ENCODE data around the gene SLC12A4.
A peak's percentile ranks its signal among the peaks of the same experiment; 100 is the strongest.

SLC12A4 gene

GRCh38 chr16:67986949-67987348, 18.5 kb upstream of the SLC12A4 start:
- DNase-seq (ENCODE audit: low spot score): peak; percentile 2
- in situ Hi-C loops (cut with MboI; ENCODE audit: low pct_unique_long_range_greater_than_20kb, low sequenced_read_pairs, unreplicated experiment): no loop called here
- TF ChIP-seq CTCF (IDR thresholded peaks at IDR 0.05; ENCODE audit: extremely low read depth, insufficient read depth, missing control alignments): no peak

- in situ Hi-C loops (cut with MboI; ENCODE audit: low pct_unique_long_range_greater_than_20kb, low sequenced_read_pairs, unreplicated experiment): no loop called here
- no peak for TF ChIP-seq CTCF (IDR thresholded peaks at IDR 0.05; ENCODE audit: extremely low read depth, insufficient read depth, missing control alignments)
- no peak for DNase-seq (ENCODE audit: low spot score)
Measured at GRCh38 chr16:67982011-67982696, 13.7 kb upstream of the SLC12A4 start.

- no peak for DNase-seq (ENCODE audit: low spot score)
- TF ChIP-seq CTCF (IDR thresholded peaks at IDR 0.05; ENCODE audit: extremely low read depth, insufficient read depth, missing control alignments): peak; percentile 24
- in situ Hi-C loops (cut with MboI; ENCODE audit: low pct_unique_long_range_greater_than_20kb, low sequenced_read_pairs, unreplicated experiment): no loop called here
Measured at GRCh38 chr16:67979955-67980678, 11.7 kb upstream of the SLC12A4 start, which contains the start of gene DPEP3. Gene DPEP3 (minus strand): TSS chr16:67980499. CDS start chr16:67980380, 119 bp downstream.

- TF ChIP-seq CTCF (IDR thresholded peaks at IDR 0.05; ENCODE audit: extremely low read depth, insufficient read depth, missing control alignments): no peak
- in situ Hi-C loops (cut with MboI; ENCODE audit: low pct_unique_long_range_greater_than_20kb, low sequenced_read_pairs, unreplicated experiment): no loop called here
- DNase-seq (ENCODE audit: low spot score): no peak
Measured at GRCh38 chr16:67977469-67978227, 9.2 kb upstream of the SLC12A4 start.

- TF ChIP-seq CTCF (IDR thresholded peaks at IDR 0.05; ENCODE audit: extremely low read depth, insufficient read depth, missing control alignments): no peak
- no peak for DNase-seq (ENCODE audit: low spot score)
- in situ Hi-C loops (cut with MboI; ENCODE audit: low pct_unique_long_range_greater_than_20kb, low sequenced_read_pairs, unreplicated experiment): no loop called here
Measured at GRCh38 chr16:67977005-67977404, 8.6 kb upstream of the SLC12A4 start.

GRCh38 chr16:67976205-67976604, 7.8 kb upstream of the SLC12A4 start:
- TF ChIP-seq CTCF (IDR thresholded peaks at IDR 0.05; ENCODE audit: extremely low read depth, insufficient read depth, missing control alignments): no peak
- no peak for DNase-seq (ENCODE audit: low spot score)
- in situ Hi-C loops (cut with MboI; ENCODE audit: low pct_unique_long_range_greater_than_20kb, low sequenced_read_pairs, unreplicated experiment): no loop called here

Data from GM13977 (cell line).